Loucy (cell line): ENCODE data around the gene ATP1A4.

Experiments
- CTCF ChIP-seq: fragments of 200-600 bp; sonication (generic); conservative IDR thresholded peaks from 2 replicates; pipeline ENCODE4 v1.5.1; 2014; ENCODE audit warnings: mild to moderate bottlenecking, antibody characterized with exemption, low read length
- EZH2phosphoT487 ChIP-seq: fragments of 200-600 bp; IDR thresholded peaks from 2 replicates; pipeline ENCODE4 v1.6.1; 2018; ENCODE audit warnings: antibody characterized with exemption, mild to moderate bottlenecking, moderate library complexity, borderline replicate concordance

GRCh38 chr1:160206036-160206389, 54.6 kb downstream of the ATP1A4 start:
- TF ChIP-seq EZH2phosphoT487 (no peak), CTCF (no peak)
